Liver (tissue), 9 donors: Measurements from ENCODE around the gene PAQR7. TPM values are rescaled to one million over a fixed set of nuclear protein-coding genes. Genes with fewer than 3 reads are reported as not detected.

Source experiments
- DNase-seq: peaks from one replicate; pipeline ENCODE4 v3.0.0-alpha.2; 2017; ENCODE audit warnings: low spot score
- H3K27ac ChIP-seq, 2 donors: one replicate each; pipeline ENCODE4 v1.7.0; 2013; ENCODE audit warnings: inconsistent platforms in 2 of 2, low read length in 2 of 2, control low read depth in 1 of 2, low read depth in 1 of 2, mild to moderate bottlenecking in 1 of 2
- H3K27me3 ChIP-seq, 4 donors: one replicate each; pipeline versions ENCODE4 v1.6.1 to v1.7.0; 2013; ENCODE audit warnings: low read length in 3 of 4, inconsistent platforms in 1 of 4, mild to moderate bottlenecking in 1 of 4, moderate library complexity in 1 of 4; ENCODE audit not compliant: control insufficient read depth in 4 of 4, insufficient read depth in 4 of 4
- H3K36me3 ChIP-seq, 4 donors: one replicate each; pipeline versions ENCODE4 v1.6.1 to v1.7.0; 2013; ENCODE audit warnings: low read length in 3 of 4, mild to moderate bottlenecking in 3 of 4, low read depth in 1 of 4, moderate library complexity in 1 of 4; ENCODE audit not compliant: control insufficient read depth in 4 of 4, insufficient read depth in 3 of 4
- H3K4me1 ChIP-seq, 4 donors: one replicate each; pipeline versions ENCODE4 v1.6.1 to v1.7.0; 2013; ENCODE audit warnings: low read length in 3 of 4, mild to moderate bottlenecking in 3 of 4, moderate library complexity in 1 of 4; ENCODE audit not compliant: control insufficient read depth in 4 of 4, insufficient read depth in 4 of 4
- H3K4me3 ChIP-seq, 3 donors: one replicate each; pipeline versions ENCODE4 v1.6.1 to v1.7.0; 2013; ENCODE audit warnings: low read length in 3 of 3, control low read depth in 1 of 3, low read depth in 1 of 3, mild to moderate bottlenecking in 1 of 3
- H3K9ac ChIP-seq, 2 donors: one replicate each; pipeline ENCODE4 v1.7.0; 2013; ENCODE audit warnings: low read length in 2 of 2, mild to moderate bottlenecking in 2 of 2, moderate library complexity in 2 of 2, control low read depth in 1 of 2, low read depth in 1 of 2
- H3K9me3 ChIP-seq, 4 donors: one replicate each; pipeline versions ENCODE4 v1.6.1 to v1.7.0; 2013; ENCODE audit warnings: low read length in 3 of 4; ENCODE audit not compliant: control insufficient read depth in 4 of 4
- FOXA2 ChIP-seq: IDR thresholded peaks from 2 replicates; pipeline ENCODE4 v1.6.1; 2016; ENCODE audit warnings: antibody characterized with exemption
- HNF4G ChIP-seq: IDR thresholded peaks from 2 replicates; pipeline ENCODE4 v1.6.1; 2016; ENCODE audit warnings: antibody characterized with exemption
- MAX ChIP-seq: IDR thresholded peaks from 2 replicates; pipeline ENCODE4 v1.6.1; 2016; ENCODE audit warnings: antibody characterized with exemption
- REST ChIP-seq: IDR thresholded peaks from 2 replicates; pipeline ENCODE4 v1.6.1; 2016; ENCODE audit warnings: antibody characterized with exemption, mild to moderate bottlenecking
- RXRA ChIP-seq, 2 donors: IDR thresholded peaks; 2 replicates each; pipeline ENCODE4 v1.6.1; 2017 to 2018; ENCODE audit warnings: antibody characterized with exemption in 2 of 2, mild to moderate bottlenecking in 1 of 2
- SP1 ChIP-seq: IDR thresholded peaks from 2 replicates; pipeline ENCODE4 v1.6.1; 2018; ENCODE audit warnings: antibody characterized with exemption, mild to moderate bottlenecking
- WGBS: extraction: QIAGEN DNeasy Blood & Tissue Kit; methylation state at CpG from one replicate; pipeline ENCODE4 v1.1.7; 2013; 5-methylcytosine and 5-hydroxymethylcytosine counted together
- polyA plus RNA-seq, 2 donors: library from polyadenylated mRNA; stranded (reverse) in 1 of 2; unstranded in 1 of 2; fragments of 200-250 nt in 1 of 2; fragments of >200 nt in 1 of 2; fragmentation: Nextera tagmentation in 1 of 2; extraction: Ambion mirVana in 1 of 2; gene quantifications; one replicate each; pipeline versions ENCODE4 v1.2.1 to v1.2.3, GENCODE V29; 2013 to 2015
- total RNA-seq, 2 donors: library from RNA; depleted of rRNA; stranded (reverse); fragments of >200 nt; gene quantifications; one replicate each; pipeline ENCODE4 v1.2.3, GENCODE V29; 2014
- donor health status: healthy.
- donor health status: healthy.
- donor health status: healthy.
- donor health status: healthy.
- donor health status: healthy.

PAQR7 gene
- total and polyA plus RNA-seq, 4 donors = 1.5 to 9.0 (median 1.8) TPM

DNA sequence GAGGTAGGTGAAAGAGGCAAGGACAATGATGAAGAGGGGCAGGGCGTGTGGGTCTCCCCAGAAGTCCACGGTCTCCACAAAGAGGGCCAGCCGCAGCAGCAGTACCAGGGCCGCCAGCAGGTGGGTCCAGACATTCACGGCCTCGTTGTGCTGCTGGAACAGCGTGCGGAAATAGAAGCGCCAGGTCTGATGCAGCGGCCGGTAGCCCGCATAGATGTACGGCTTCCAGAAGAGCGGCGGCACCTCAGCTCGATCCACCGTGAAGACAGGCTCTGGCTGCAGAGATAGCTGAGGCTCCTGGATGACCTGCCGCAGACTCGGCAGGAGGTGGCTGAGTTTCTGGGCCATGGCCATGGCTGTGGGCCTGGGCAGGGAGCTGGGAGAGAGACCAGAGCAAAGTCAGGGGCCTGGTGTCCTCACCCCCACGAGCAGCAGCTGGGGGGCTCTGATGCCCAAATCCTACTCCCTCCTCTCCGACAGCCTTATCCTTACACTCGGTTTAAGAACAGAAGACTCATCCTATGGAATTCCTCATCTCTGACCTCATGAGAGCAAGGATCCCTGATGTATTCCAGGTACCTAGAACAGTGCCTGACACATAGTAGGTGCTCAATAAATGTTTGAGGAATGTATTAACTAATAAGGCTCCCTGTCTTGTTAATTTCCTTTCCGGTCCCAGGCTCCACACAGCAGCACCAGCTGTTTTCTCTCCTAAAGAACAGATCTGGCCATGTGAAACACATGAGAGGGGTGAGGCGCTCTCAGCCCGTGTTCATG is 11.8 kb downstream of the PAQR7 start:
- Histone ChIP-seq H3K36me3 (peaks cover 0 to 4% (median 0%) of the 10 kb centered on the region in 4 donors), H3K4me3 (no peak overlapping the region), H3K27me3 (no peaks in the 10 kb centered on the region), H3K4me1 (peaks cover 13 to 38% (median 24%) of the 10 kb centered on the region in 4 donors), H3K27ac (no peak overlapping the region), H3K9me3 (no peaks in the 10 kb centered on the region), H3K9ac (no peak overlapping the region)
- no peak for DNase-seq
- no peak for TF ChIP-seq HNF4G
- TF ChIP-seq MAX = no peak
- TF ChIP-seq REST = no peak
- WGBS = 94% methylated on average over 25 of the region's 25 CpGs

DNA sequence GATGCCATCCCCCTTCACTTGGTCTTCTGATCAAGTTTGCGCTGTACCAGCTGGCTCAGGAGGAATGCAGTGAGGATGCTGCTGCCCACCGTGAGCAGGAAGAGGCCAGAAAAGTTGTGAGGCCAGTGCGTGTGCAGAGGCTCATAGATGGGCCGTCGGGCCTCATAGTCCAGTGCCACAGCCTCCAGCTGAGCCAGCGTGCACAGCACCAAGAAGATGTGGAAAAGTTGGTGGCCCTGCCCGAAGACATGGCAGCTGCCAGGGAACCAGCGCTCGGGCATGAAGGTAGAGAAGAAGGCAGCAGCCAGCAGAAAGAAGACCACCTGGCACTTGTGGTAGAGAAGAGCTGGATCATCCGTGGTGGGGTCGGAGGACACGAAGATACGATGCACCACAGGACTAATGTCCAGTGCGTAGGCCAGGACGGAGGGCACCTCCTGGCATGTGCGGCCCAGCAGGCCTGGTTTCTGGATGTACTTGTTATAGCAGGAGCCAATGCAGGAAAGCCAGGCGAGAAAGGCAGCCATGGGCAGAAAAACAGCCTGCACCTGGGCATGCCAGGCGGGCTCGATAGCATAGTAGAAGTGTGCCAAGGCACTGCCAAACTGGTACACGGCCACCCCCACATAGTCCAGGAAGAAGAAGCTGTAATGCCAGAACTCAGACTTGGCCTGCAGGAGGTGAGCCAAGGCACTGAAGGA is 12.6 kb downstream of the PAQR7 start:
- Histone ChIP-seq H3K9ac (no peak overlapping the region), H3K36me3 (peaks cover 0 to 4% (median 0%) of the 10 kb centered on the region in 4 donors), H3K27ac (no peak overlapping the region), H3K4me3 (no peak overlapping the region), H3K9me3 (no peaks in the 10 kb centered on the region), H3K4me1 (peaks cover 11 to 30% (median 18%) of the 10 kb centered on the region in 4 donors), H3K27me3 (no peaks in the 10 kb centered on the region)
- TF ChIP-seq REST (no peak), FOXA2 (no peak), SP1 (no peak), RXRA (IDR thresholded peaks at IDR 0.05) (no peak)
- no peak for DNase-seq
- WGBS = 93% methylated on average over 20 of the region's 20 CpGs
